Measurements from ENCODE around the gene CABP4.
A peak's percentile ranks its signal among the peaks of the same experiment; 100 is the strongest.

Gene CABP4

DNA sequence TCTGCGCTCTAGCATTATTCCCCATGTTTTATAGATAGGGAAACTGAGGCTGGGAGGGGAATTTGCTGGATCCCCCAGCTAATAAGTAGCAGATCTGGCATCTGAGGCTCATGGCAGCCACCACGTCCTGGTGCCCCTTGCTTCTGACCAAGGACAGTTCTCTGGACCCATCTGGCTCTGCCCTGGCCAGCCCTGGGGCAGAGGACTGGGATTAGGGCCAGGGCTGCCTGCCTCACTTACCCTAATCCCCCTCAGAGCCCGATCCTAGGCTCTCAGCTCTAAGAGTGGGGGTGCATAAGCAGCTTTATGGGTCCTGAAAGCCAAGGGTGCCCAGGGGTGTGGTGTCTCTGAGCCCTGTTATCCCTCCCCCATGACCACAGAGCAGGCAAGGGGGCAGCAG is at the start of gene CABP4:
TSS of gene CABP4 (plus strand) at position 301 of the 400 bp plus-strand sequence. CDS start at position 371, 70 bp downstream.
- no peak for DNase-seq

DNA sequence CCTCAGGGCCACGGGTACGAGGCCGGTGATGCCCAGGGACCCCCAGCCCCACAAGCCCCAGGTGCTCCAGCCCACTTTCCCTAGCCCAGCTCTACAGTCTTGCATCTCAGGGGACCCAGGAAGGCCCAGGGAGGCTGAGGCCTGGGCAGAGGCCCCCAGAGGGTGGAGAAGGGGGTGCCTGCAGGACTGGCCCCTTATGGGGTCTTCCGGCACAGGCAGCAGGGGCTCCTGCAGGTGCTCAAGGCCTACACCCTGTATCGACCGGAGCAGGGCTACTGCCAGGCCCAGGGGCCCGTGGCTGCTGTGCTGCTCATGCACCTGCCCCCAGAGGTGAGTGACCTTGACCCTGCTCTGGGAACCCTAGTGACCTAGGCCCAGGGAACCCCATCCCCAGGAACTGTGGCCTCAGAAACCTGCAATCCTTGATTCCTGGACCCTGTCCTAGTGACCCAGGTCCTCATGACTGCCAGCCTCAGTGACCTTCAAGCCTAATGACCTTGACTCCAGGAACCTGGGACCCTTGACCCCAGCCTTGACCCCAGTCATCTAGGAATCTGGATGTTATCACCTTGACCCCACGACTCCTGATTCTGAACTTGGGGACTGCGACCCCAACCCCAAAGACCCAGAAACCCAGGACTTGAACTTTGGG is 49.3 kb upstream of the CABP4 start:
- no peak for DNase-seq

DNA sequence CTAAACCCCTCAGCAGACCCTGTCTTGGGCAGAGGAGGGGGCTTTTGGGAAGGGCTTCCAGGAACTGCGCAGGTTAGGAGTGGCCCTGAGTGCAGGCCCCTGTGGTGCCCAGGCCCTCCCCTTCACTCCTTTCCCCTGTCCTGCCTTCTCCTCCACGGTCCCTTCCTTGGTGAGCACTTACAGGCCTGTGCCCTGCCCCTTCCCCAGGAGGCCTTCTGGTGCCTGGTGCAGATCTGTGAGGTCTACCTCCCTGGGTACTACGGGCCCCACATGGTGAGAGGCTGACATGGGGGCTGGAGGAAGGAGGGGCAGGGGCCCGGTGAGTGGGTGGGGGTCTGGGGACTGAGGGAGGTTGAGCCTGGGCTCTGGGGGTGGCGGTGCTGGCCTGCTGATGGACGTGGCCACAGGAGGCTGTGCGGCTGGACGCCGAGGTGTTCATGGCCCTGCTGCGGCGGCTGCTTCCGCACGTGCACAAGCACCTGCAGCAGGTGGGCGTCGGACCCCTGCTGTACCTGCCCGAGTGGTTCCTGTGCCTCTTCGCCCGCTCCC is 48.7 kb upstream of the CABP4 start:
- DNase-seq, result no peak

DNA sequence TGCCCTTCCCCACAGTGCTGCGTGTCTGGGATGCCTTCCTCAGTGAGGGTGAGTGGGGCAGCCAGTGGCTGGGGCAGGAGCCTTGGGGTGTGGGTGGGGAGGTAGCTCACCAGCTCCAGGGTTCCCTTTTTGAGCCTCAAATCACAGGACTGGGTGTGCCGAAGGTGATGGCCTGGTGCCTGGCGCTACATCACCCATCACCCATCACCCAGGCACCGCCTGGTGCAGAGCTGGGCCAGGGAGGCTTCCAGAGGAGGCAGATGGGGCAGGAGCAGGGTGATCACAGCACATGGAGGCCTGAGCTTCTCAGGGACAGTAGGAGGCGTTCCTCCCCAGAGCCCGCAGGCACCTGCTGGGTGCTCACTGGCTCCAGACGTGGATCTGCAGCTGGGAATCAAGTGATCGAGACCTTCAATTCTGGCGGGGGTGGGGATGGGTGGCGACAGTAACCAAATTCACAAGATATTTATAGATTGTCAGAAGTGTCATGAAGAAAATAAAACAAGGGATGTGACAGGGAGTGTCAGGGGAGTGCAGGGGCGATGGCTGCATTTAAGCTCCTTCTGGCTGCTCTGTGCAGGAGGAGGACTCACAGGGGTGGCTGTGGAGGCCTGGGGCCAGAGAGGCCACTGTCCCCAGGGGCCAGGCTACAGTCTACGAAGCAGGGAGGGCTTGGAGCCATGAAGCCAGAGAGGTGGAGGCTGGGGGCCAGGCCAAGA is 48.0 kb upstream of the CABP4 start:
- no peak for DNase-seq

DNA sequence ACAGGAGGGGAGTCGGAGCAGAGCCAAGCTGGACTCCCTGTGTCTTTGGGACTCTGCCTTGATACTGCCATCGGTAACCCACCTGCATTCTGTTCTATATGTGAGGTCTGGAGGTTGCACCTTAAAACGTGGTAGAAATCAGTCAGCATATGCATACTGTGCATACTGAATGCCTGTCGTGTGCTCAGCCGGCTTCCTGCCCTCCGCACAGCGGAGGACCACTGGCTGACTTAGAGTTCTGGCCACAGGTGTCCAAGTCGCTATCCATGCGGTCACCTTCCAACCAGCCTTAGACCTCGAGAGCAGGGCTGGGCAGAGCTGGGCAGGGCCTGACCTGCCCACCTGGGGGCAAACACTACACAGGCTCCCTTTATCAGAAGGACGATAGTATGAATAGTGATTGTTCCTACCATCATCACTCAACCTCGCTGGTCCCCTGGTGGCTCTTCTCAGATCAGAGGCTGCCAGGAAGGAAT is 47.4 kb upstream of the CABP4 start:
- no peak for DNase-seq

DNA sequence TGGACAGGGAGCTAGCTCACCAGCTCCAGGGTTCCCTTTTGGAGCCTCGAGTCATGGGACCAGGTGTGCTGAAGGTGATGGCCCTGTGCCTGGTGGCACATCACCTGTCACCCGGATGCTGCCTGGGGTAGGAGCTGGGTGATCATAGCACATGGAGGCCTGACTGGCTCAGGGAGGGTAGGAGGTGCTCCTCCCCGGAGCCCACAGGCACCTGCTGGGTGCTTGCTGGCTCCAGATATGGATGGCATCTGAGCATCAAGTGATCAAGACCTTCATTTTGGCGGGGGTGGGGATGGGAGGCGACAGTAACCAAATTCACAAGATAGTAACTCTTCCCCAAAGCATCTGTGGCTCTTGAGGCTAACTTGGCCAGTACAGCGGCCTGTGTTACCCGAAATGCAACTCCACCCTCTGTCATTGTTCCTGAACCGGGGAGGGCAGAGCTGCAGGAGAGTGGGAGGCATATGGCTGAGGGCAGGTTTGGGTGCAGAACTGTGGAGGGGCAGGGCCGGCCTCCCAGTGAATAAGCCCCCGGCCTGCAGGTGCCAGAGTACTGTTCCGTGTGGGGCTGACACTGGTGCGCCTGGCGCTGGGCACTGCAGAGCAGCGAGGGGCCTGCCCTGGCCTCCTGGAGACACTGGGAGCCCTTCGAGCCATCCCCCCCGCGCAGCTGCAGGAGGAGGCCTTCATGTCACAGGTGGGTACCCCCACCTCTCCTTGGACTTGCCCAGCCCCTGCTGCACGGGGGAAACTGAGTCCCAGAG is 46.5 kb upstream of the CABP4 start:
- no peak for DNase-seq

DNA sequence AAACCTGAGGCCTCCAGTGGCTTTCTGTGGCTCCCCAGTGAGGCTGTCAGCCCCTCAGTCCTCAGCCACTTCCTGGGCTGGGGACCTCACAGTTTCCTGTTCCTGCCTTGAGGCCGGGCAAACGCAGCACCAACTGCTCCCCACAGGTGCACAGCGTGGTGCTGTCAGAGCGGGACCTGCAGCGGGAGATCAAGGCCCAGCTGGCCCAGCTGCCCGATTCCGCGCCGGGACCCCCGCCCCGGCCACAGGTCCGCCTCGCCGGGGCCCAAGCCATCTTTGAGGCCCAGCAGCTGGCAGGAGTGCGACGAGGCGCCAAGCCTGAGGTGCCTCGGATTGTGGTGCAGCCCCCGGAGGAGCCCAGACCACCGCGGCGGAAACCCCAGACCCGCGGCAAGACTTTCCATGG is 45.9 kb upstream of the CABP4 start:
- no peak for DNase-seq

DNA sequence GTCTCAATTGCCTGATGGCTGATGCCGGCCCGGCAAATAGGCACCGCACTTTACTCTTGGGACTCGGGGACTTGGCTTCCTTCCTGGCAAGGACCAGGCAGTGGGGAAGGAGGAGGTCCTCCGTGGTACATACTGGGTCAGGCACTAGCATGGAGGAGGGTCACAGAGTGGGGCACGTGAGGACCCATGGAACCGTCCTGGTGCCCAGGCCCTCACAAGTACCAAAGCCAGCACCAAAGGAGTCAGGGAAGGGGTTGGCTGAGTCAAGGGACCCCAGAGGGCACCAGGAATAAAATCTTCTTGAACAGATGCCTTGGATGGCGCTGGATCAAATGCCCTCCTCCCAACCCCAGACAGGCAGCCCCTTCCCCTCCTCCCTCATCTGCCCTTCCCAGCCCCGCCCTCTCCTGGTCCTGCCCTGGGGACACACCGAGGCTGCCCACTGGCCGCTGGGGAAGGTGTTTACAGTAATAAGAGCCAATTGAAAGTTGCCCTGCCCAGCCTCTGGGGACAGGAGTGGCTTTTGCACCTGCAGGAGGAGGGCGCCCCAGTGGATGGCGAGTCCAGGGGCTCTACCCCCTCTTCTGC is 45.3 kb upstream of the CABP4 start:
- DNase-seq, result peak; percentile 44

DNA sequence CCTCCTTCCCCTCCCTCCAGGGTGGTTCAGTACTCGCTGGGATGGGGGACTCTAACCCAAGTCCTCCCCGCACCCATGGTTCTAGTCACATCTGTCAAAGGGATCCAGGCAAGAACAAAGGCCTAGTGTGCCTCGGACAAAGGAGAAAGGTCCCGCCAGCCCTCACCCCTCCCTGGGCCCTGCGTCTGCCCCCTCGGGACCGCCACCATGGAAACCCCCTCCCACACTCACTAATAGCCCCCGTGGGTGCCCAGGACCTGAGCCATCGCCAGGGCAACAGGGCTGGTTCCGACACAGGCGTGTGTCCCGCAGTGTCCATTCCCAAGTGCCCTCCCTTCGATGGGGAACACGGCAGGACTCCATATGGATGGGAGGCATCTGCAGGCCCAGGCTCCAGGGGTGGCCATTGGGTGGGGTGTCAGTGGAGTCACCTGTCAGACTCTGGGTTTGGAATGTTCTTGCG is 44.8 kb upstream of the CABP4 start:
- DNase-seq, result no peak

DNA sequence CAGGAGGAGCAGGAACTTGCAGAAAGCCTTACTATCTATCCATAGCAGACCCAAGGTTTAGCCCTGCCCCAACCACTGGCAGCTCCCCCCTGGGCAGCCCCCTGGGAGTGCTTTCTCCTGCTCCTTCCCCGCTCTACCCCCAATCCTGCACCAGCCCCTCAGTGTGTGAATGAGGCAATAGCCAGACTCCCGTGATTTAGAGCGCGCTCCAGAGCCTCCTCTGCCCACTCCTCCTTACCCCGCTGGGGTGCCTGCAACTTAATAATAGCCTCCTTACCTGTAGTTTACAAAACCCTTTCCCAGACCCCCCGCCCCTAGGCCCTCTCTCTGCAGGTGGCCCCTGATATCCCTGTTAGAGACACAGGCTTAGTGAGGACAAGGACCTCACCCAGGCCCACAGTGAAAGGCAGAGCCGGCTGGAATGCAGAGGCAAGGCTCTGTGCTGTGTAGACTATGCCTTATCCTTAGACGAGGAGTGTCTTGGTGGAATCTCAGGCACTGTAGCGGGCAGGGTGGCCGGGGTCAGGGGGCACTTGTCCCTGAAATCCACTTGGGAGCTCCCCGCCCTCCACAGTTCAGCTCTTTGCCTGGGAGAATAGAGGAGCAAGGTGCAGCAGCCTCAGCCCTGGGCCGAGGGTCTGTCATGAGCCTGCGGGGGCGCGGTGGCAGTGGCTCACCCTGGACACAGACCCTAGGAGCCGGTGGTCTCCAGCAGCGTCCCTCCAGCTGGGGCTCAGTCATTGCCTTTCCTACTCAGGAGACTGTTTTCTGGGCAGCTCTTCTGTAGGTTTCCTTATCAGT is 44.0 kb upstream of the CABP4 start:
- DNase-seq, result no peak

DNA sequence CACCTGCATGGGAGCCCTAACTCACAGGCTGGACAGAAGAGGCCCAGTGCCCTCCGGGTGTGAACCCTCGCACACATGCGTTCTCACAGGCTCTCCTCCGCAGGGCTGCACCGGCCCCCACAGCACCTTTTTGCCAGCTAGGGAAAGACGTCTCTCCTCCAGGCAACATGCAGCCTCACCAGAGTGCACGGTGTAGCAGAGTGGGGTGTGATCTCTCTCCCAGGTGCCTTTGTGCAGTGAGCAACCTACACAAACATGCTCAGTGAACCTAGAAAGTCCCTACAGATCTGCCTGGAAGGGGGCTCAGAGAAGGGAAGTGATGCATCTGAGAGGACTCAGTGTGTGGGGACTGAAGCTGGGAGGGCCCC is 43.4 kb upstream of the CABP4 start:
- no peak for DNase-seq

DNA sequence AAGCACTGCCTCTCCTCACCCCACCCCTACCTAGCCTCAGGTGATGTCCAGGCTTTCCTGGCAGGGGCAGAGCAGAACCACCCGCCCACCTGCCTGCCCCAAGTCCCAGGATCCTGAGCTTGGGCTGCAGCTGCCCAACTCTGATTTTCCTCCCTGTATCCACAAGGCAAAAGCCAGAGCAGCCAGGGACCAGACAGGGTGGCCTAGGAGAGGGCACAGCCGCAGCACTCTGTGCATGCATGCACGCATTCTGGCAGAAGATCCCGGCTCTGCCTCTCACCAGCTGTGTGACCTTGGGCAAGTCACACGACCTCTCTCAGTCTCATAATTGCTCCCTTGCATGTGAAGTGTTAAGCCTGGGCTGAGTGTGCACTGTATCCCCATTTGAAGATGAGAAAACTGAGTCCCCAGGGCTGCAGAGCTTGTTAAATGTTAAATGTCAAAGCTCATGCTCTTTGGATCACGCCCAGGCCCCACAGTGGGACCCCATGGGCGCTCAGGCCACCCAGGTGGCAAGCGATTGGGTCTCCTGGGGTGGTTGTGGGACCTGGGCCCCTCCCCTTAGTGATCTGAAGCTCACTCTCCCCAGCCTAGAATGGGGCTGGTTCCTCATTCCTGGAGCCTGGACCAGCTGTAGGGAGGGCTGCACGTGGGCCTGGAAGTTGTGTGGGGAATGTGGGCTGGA is 42.5 kb upstream of the CABP4 start:
- DNase-seq, result no peak

DNA sequence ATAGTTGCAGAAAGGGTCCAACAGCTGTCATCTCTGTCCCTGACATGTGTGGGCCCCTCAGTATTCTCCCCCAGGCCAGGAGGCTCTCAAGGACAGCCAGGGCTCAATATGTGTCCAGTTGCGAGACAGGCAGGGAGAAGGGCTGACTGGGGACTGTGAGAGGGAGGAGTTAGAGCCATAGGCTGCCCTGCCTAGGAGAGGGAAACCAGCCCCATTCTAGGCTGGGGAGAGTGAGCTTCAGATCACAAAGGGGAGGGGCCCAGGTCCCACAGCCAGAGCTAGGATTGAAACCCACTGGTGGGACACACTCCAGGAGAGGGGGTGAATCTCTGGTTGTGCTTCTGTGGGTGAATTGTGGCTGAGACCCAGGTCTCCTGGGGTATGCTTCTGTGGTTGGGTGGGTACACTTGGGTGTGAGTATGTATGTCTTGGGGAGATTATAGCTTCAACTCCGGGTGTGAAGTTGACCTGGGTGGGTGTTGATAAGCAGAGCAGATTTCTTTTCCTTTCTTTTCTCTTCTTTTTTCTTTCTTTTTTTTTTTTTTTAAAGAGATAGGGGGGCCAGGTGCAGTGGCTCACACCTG is 41.8 kb upstream of the CABP4 start:
- no peak for DNase-seq

DNA sequence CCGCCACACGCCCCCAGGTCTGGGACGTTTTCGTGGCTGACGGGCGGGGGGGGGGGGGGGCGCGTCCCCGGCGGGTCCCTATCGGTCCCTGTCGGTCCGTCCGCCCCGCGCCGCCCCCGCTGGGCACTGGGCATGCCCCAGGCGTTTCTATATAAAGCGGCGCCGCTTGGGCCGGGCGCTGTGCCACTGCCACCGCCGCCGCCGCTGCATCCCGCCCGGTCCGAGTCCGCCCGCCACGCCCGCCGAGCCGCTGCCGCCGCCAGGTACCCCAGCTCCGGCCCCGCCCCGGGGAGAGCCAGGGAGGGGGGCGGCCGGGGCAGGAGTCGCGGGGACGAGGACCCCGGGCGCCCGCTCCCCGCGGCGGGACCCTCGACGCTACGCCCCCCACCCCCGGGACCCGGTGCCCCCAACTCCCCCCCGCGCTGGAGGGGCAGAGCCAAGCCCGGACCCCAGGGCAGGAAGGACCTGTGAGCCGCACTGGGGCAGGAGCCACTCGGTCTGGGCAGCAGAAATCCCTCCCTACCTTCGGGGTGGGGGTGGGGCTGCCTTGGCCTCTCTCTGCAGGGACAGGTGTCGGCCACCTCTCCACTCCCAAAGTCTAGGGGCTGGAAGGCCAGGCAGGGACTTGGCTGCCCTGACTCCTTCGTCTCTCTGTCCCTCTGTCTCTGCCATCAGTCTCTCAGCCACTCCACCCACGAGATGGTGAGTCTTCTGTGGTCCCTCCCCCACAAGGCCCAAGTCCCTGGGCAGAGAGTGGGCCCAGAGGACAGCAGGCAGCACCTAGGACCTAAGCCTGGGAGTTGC is 39.5 kb upstream of the CABP4 start, which contains the start of gene CARNS1:
TSS of gene CARNS1 (plus strand) at position 178 of the 804 bp plus-strand sequence. CDS start at position 700, 522 bp downstream.
- no peak for DNase-seq

DNA sequence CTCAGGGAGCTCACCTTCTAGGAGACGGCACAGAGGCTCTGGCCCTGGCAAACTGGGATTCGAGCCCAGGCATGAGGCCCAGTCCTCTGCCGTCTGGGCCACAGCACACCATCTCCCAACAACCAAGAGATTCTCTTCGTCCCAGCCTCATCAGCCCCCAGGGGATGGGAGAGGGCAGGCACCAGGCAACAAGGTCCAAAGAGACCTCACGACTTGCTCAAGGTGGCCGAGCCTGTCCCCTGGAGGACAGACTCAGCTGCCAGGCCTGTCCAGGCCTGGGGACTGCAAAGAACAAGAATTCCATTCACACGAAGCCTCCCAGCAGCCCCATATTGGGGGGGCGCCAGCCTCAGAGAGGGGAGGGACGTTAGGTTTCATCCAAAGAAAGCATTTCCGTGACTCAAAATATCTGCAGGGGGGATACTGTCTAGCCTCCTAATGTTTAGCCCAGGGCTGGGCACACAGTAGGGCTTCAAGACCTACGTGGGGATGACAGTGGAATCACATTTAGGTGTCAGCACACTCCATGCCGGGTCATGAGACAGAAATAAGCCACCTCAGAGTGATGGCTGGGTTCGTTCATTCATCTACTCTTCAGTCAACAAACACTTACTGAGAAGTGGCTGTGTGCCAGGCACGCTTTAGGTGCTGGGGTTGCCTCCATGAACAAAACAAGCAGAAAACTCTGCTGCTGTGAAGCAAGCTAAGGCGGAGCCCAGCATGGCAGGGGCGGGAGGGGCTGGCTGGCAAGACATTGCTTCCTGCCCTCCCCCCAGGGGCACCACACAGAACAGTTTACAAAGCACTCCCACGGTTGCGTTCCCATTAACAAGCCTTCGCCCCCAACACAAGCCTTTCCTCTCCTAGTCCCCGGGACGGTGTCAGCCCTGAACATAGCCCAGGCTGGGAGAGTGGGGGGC is 38.5 kb upstream of the CABP4 start:
- DNase-seq, result no peak

DNA sequence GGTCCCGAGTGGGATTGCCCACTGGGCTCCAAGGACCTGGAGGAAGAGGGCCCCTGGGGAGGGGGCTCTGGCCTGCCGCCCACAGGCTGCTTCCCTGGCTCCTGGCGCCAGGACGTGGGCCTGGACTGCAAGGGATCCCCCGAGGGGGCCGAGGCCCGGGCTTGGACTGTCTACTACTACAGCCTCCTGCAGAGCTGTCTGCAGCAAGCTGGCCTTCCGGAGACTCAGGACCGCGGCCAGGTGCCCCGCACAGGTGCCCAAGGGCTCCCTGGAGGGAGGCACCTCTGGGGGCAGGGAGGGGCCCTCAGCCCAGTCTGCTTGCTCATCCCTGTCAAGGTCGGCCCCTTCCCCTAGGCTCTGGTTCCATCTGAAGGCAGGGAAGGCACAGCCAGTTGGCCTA is 37.7 kb upstream of the CABP4 start:
- DNase-seq, result no peak

DNA sequence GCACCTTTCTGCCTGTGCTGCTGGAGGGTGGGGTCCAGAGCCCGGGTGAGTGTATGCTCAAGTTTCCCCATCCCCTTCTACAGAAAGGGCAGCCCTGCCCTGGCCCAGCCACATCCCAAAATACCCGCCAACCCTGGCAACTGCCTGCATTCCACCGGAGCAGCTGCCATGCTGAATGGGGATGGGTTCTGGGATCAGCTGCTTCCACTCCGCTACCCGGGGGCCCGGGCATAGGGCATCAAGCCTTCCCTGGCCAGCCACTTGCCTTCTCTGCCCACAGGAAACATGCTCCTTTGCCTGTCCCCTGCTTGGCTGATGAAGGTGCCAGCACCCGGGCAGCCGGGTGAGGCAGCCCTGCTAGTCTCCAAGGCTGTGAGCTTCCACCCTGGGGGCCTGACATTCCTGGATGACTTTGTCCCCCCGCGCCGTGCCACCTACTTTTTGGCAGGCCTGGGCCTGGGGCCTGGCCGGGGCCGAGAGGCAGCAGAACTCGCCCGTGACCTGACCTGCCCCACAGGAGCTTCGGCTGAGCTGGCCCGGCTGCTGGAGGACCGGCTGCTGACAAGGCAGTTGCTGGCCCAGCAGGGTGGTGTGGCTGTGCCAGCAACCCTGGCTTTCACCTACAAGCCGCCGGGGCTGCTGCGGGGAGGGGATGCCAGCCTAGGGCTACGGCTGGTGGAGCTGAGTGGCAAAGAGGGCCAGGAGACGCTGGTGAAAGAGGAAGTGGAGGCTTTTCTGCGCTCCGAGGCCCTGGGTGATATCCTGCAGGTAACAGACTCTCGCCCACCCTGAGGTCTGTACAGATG is 36.5 kb upstream of the CABP4 start:
- no peak for DNase-seq

Data from right forelimb (tissue), 1 donor.